ENCODE measurements around the gene DLX5.

The DLX5 gene

GRCh38 chr7:96992192-96993005 lies 32.2 kb downstream of the DLX5 start:
- DNase-seq (ENCODE audit: low read depth in 3 of 3), result no peak

- DNase-seq (ENCODE audit: low read depth in 3 of 3), result no peak
Observed at GRCh38 chr7:96991546-96992191, 33.0 kb downstream of the DLX5 start.

GRCh38 chr7:96989859-96990317 lies 34.7 kb downstream of the DLX5 start:
- DNase-seq (ENCODE audit: low read depth in 3 of 3), result no peak

GRCh38 chr7:96989241-96989858 lies 35.3 kb downstream of the DLX5 start:
- no peak for DNase-seq (ENCODE audit: low read depth in 3 of 3)

GRCh38 chr7:96987719-96988118 lies 36.9 kb downstream of the DLX5 start:
- DNase-seq (ENCODE audit: low read depth in 3 of 3), result no peak

- DNase-seq (ENCODE audit: low read depth in 3 of 3), result no peak
Observed at GRCh38 chr7:96986901-96987300, 37.7 kb downstream of the DLX5 start.

GRCh38 chr7:96985992-96986391 lies 38.6 kb downstream of the DLX5 start:
- DNase-seq (ENCODE audit: low read depth in 3 of 3), result no peak

GRCh38 chr7:96982586-96982985 lies 42.0 kb downstream of the DLX5 start:
- DNase-seq (ENCODE audit: low read depth in 3 of 3), result no peak

GRCh38 chr7:96979551-96980276 lies 44.9 kb downstream of the DLX5 start:
- DNase-seq (ENCODE audit: low read depth in 3 of 3), result no peak

GRCh38 chr7:96977445-96977844 lies 47.2 kb downstream of the DLX5 start:
- no peak for DNase-seq (ENCODE audit: low read depth in 3 of 3)

GRCh38 chr7:96976106-96976505 lies 48.5 kb downstream of the DLX5 start:
- no peak for DNase-seq (ENCODE audit: low read depth in 3 of 3)

- no peak for DNase-seq (ENCODE audit: low read depth in 3 of 3)
Observed at GRCh38 chr7:96973986-96974385, 50.6 kb downstream of the DLX5 start.

GRCh38 chr7:96970739-96971138 lies 53.9 kb downstream of the DLX5 start:
- DNase-seq (ENCODE audit: low read depth in 3 of 3), result no peak
